Measurements from ENCODE around the gene PAGE1.

The PAGE1 gene

GRCh38 chrX:49675075-49675719 is 20.6 kb downstream of the PAGE1 start:
- TF ChIP-seq PATZ1 (CRISPR knock-in tag; IDR thresholded peaks at IDR 0.05; ENCODE audit: borderline replicate concordance) (no peak), TCF4 (CRISPR knock-in tag; IDR thresholded peaks at IDR 0.05; ENCODE audit: borderline replicate concordance) (no peak), CSDC2 (CRISPR knock-in tag; IDR thresholded peaks at IDR 0.05) (no peak), CREB5 (CRISPR knock-in tag; IDR thresholded peaks at IDR 0.05; ENCODE audit: low read depth) (no peak)
- ATAC-seq, result no peak

- TF ChIP-seq CSRNP3 (CRISPR knock-in tag; IDR thresholded peaks at IDR 0.05), result no peak
- TF ChIP-seq TOX (CRISPR knock-in tag; IDR thresholded peaks at IDR 0.05; ENCODE audit: borderline replicate concordance), result no peak
- TF ChIP-seq CREB5 (CRISPR knock-in tag; IDR thresholded peaks at IDR 0.05; ENCODE audit: low read depth), result no peak
- TF ChIP-seq ISL1 (CRISPR knock-in tag; IDR thresholded peaks at IDR 0.05), result no peak
- TF ChIP-seq POU6F1 (CRISPR knock-in tag; IDR thresholded peaks at IDR 0.05; ENCODE audit: borderline replicate concordance, low read depth), result no peak
- no peak for TF ChIP-seq BACH2 (CRISPR knock-in tag; IDR thresholded peaks at IDR 0.05; ENCODE audit: borderline replicate concordance)
- ATAC-seq, result no peak
Measured at GRCh38 chrX:49673394-49673793, 22.4 kb downstream of the PAGE1 start.

GRCh38 chrX:49664824-49665223 is 31.0 kb downstream of the PAGE1 start:
- no peak for ATAC-seq

More at GRCh38 chrX:49664824-49665223, 31.0 kb downstream of the PAGE1 start:
- TF ChIP-seq TCF4 (CRISPR knock-in tag; IDR thresholded peaks at IDR 0.05; ENCODE audit: borderline replicate concordance) (no peak), POU6F1 (CRISPR knock-in tag; IDR thresholded peaks at IDR 0.05; ENCODE audit: borderline replicate concordance, low read depth) (no peak), ZC3H10 (CRISPR knock-in tag; IDR thresholded peaks at IDR 0.05) (no peak), OSR1 (CRISPR knock-in tag; IDR thresholded peaks at IDR 0.05) (no peak), ZFP30 (CRISPR knock-in tag; IDR thresholded peaks at IDR 0.05) (no peak), ZNF70 (CRISPR knock-in tag; IDR thresholded peaks at IDR 0.05) (no peak), GLIS3 (CRISPR knock-in tag; IDR thresholded peaks at IDR 0.05) (no peak), ZNF8 (CRISPR knock-in tag; IDR thresholded peaks at IDR 0.05) (no peak), CSDC2 (CRISPR knock-in tag; IDR thresholded peaks at IDR 0.05) (no peak), PPARA (CRISPR knock-in tag; IDR thresholded peaks at IDR 0.05; ENCODE audit: borderline replicate concordance) (no peak), CSRNP3 (CRISPR knock-in tag; IDR thresholded peaks at IDR 0.05) (no peak), BACH2 (CRISPR knock-in tag; IDR thresholded peaks at IDR 0.05; ENCODE audit: borderline replicate concordance) (no peak), RARB (CRISPR knock-in tag; IDR thresholded peaks at IDR 0.05) (no peak)

All from SK-N-SH treated with all-trans-retinoic acid at 6 μM for 48 hours (cell line).